ENCODE measurements around the gene OSBPL2. TPM values are rescaled to one million over a fixed set of nuclear protein-coding genes. Genes with fewer than 3 reads are reported as not detected.

The OSBPL2 gene
- total and polyA plus RNA-seq, 7 donors, result 9.6 to 30.9 (median 22.8) TPM

GRCh38 chr20:62314711-62315302 is 76.5 kb downstream of the OSBPL2 start:
- intact Hi-C loops (cut with DNase I), result no loop called here
- H3K4me3 ChIP-seq, result no peak overlapping the region
- DNase-seq (no peak), ATAC-seq (no peak)
- no peaks in the 10 kb centered on the region for H3K9me3 ChIP-seq
- no peak for TF ChIP-seq CTCF (IDR thresholded peaks at IDR 0.05)
- 92 to 95% (median 93%) methylated on average over 22 to 25 of the region's 25 CpGs for WGBS, 3 donors
- H3K36me3 ChIP-seq (ENCODE audit: insufficient read depth in 1 of 2, low read depth in 1 of 2), result peaks cover 0 to 77% of the 10 kb centered on the region in 2 donors
- no peaks in the 10 kb centered on the region for H3K27me3 ChIP-seq (ENCODE audit: insufficient read depth in 3 of 3, low read length in 2 of 3)
- H3K4me1 ChIP-seq, result no peaks in the 10 kb centered on the region
- H3K27ac ChIP-seq, result no peak overlapping the region

GRCh38 chr20:62315773-62316172 is 77.5 kb downstream of the OSBPL2 start:
- intact Hi-C loops (cut with DNase I), result no loop called here

GRCh38 chr20:62316331-62317166 is 78.2 kb downstream of the OSBPL2 start:
- intact Hi-C loops (cut with DNase I), result no loop called here
- no peak for TF ChIP-seq CTCF (IDR thresholded peaks at IDR 0.05)
- DNase-seq, result no peak
- no peak overlapping the region for H3K4me3 ChIP-seq
- H3K4me1 ChIP-seq, result no peaks in the 10 kb centered on the region
- H3K27ac ChIP-seq, result no peak overlapping the region
- peaks cover 0 to 73% of the 10 kb centered on the region in 2 donors for H3K36me3 ChIP-seq (ENCODE audit: insufficient read depth in 1 of 2, low read depth in 1 of 2)
- H3K27me3 ChIP-seq (ENCODE audit: insufficient read depth in 3 of 3, low read length in 2 of 3), result no peaks in the 10 kb centered on the region
- H3K9me3 ChIP-seq, result no peaks in the 10 kb centered on the region
- no peak for ATAC-seq
- 86 to 93% (median 87%) methylated on average over 35 to 40 of the region's 40 CpGs for WGBS, 3 donors

More at GRCh38 chr20:62315773-62316172, 77.5 kb downstream of the OSBPL2 start:
- Histone ChIP-seq H3K27ac (no peak overlapping the region), H3K4me3 (no peak overlapping the region), H3K4me1 (no peaks in the 10 kb centered on the region), H3K9me3 (no peaks in the 10 kb centered on the region), H3K36me3 (ENCODE audit: insufficient read depth in 1 of 2, low read depth in 1 of 2) (peaks cover 0 to 80% of the 10 kb centered on the region in 2 donors), H3K27me3 (ENCODE audit: insufficient read depth in 3 of 3, low read length in 2 of 3) (no peaks in the 10 kb centered on the region)
- ATAC-seq (no peak), DNase-seq (no peak)
- 97 to 98% (median 97%) methylated on average over 12 of the region's 12 CpGs for WGBS, 3 donors
- TF ChIP-seq CTCF (IDR thresholded peaks at IDR 0.05), result no peak

GRCh38 chr20:62317167-62317655 is 78.9 kb downstream of the OSBPL2 start:
- 77 to 83% (median 83%) methylated on average over 18 of the region's 18 CpGs for WGBS, 3 donors
- TF ChIP-seq CTCF (IDR thresholded peaks at IDR 0.05), result no peak
- intact Hi-C loops (cut with DNase I), result no loop called here
- no peak overlapping the region for H3K4me3 ChIP-seq
- no peaks in the 10 kb centered on the region for H3K27me3 ChIP-seq (ENCODE audit: insufficient read depth in 3 of 3, low read length in 2 of 3)
- H3K36me3 ChIP-seq (ENCODE audit: insufficient read depth in 1 of 2, low read depth in 1 of 2), result peaks cover 0 to 66% of the 10 kb centered on the region in 2 donors
- no peaks in the 10 kb centered on the region for H3K9me3 ChIP-seq
- H3K27ac ChIP-seq, result no peak overlapping the region
- ATAC-seq (no peak), DNase-seq (no peak)
- no peaks in the 10 kb centered on the region for H3K4me1 ChIP-seq

Data from psoas muscle (tissue), 8 donors.